Measurements from ENCODE around the gene ABCA2.

The ABCA2 gene

DNA sequence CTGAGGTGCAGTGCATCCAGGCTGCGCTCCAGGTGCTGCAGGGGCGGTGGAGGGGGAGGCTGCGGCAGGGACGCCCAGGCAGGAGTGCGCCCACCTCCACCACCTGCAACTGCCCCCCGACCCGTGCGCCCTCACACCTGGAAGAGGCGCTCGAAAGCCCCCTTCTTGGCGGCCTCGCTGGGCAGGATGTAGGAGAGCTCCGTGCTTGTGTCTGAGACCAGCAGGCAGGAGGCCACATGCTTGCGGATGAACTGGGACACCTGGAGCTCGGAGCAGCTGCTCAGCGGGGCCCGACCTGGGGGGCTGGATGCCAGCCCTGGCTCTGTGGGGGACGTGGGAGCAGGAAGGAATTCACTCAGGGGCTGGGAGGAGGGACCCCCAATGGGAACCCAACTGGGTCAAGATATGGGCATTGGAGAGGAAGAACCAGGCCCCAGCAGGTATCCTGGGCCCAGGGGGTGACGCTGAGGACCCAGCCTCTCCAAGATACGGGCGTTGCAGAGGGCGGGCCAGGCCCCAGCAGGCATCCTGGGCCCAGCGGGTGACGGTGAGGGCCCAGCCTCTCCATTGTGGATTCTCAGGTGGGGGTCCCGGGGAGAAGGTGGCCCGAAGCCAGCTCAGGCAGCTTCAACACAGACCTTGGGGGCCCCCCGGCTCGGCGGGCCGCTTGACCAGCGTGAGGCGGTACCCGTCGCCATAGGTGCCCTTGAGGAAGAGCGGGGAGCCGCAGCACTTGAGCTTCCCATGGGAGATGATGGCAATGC, 13.1 kb downstream of the ABCA2 start:
- Histone ChIP-seq H3K4me3 (ENCODE audit: low read depth in 1 of 2, low read length in 2 of 2) (no peak overlapping the region), H3K36me3 (ENCODE audit: control insufficient read depth in 1 of 2, insufficient read depth in 2 of 2, low read length in 2 of 2) (peaks cover 6 to 8% of the 10 kb centered on the region in 2 donors), H3K27ac (ENCODE audit: low read depth, low read length) (no peak overlapping the region), H3K9ac (ENCODE audit: low read depth in 1 of 2, low read length in 2 of 2) (no peak overlapping the region), H3K27me3 (ENCODE audit: control insufficient read depth in 1 of 2, insufficient read depth in 2 of 2, low read length in 2 of 2) (no peaks in the 10 kb centered on the region), H3K9me3 (ENCODE audit: control insufficient read depth in 1 of 2, low read length in 2 of 2) (no peaks in the 10 kb centered on the region), H3K4me1 (ENCODE audit: control insufficient read depth in 1 of 2, insufficient read depth in 2 of 2, low read length in 2 of 2) (no peaks in the 10 kb centered on the region)

DNA sequence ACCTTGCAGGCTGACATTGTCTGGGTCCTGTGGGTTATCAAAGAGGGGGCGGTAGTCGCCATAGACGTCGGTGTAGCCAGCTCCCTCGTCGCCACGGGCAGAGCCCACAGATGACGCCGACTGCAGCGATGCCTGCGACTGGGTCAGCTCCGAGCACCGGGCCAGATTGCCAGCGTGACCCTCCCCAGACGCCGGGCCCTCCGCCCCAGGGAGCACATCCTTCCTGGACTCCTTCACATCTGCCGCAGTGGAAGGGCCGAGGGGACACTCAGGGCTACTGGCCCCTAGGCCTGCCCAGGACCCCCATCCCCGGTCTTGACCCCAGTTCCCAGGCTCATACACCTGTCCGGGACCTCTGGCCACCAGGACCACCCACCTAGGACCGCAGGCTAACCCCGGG, 13.9 kb downstream of the ABCA2 start:
- Histone ChIP-seq H3K36me3 (ENCODE audit: control insufficient read depth in 1 of 2, insufficient read depth in 2 of 2, low read length in 2 of 2) (peaks cover 6 to 8% of the 10 kb centered on the region in 2 donors), H3K9ac (ENCODE audit: low read depth in 1 of 2, low read length in 2 of 2) (no peak overlapping the region), H3K4me3 (ENCODE audit: low read depth in 1 of 2, low read length in 2 of 2) (no peak overlapping the region), H3K27me3 (ENCODE audit: control insufficient read depth in 1 of 2, insufficient read depth in 2 of 2, low read length in 2 of 2) (no peaks in the 10 kb centered on the region), H3K9me3 (ENCODE audit: control insufficient read depth in 1 of 2, low read length in 2 of 2) (no peaks in the 10 kb centered on the region), H3K27ac (ENCODE audit: low read depth, low read length) (no peak overlapping the region), H3K4me1 (ENCODE audit: control insufficient read depth in 1 of 2, insufficient read depth in 2 of 2, low read length in 2 of 2) (no peaks in the 10 kb centered on the region)

DNA sequence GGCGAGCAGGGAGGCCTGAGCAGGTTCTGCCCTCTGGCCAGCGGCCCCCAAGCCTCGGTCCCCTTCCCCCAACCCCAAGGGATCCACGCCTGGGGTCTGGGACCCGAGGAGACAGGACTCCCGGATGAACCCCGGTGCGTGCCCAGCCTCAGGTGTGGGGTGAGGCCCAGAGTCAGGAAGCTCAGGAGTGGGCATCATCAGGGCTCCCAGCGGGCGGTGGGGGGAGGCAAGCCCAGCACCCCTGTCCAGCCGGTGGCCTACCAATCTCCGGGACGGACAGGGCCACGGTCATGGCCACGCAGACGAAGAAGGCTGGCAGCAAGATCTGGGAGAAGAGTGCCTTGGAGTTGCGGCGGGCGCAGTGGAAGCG, 14.5 kb downstream of the ABCA2 start:
- H3K36me3 ChIP-seq (ENCODE audit: control insufficient read depth in 1 of 2, insufficient read depth in 2 of 2, low read length in 2 of 2), result peaks cover 6 to 8% of the 10 kb centered on the region in 2 donors
- no peak overlapping the region for H3K4me3 ChIP-seq (ENCODE audit: low read depth in 1 of 2, low read length in 2 of 2)
- H3K9me3 ChIP-seq (ENCODE audit: control insufficient read depth in 1 of 2, low read length in 2 of 2), result no peaks in the 10 kb centered on the region
- H3K27ac ChIP-seq (ENCODE audit: low read depth, low read length), result no peak overlapping the region
- H3K27me3 ChIP-seq (ENCODE audit: control insufficient read depth in 1 of 2, insufficient read depth in 2 of 2, low read length in 2 of 2), result no peaks in the 10 kb centered on the region
- no peaks in the 10 kb centered on the region for H3K4me1 ChIP-seq (ENCODE audit: control insufficient read depth in 1 of 2, insufficient read depth in 2 of 2, low read length in 2 of 2)
- H3K9ac ChIP-seq (ENCODE audit: low read depth in 1 of 2, low read length in 2 of 2), result no peak overlapping the region

DNA sequence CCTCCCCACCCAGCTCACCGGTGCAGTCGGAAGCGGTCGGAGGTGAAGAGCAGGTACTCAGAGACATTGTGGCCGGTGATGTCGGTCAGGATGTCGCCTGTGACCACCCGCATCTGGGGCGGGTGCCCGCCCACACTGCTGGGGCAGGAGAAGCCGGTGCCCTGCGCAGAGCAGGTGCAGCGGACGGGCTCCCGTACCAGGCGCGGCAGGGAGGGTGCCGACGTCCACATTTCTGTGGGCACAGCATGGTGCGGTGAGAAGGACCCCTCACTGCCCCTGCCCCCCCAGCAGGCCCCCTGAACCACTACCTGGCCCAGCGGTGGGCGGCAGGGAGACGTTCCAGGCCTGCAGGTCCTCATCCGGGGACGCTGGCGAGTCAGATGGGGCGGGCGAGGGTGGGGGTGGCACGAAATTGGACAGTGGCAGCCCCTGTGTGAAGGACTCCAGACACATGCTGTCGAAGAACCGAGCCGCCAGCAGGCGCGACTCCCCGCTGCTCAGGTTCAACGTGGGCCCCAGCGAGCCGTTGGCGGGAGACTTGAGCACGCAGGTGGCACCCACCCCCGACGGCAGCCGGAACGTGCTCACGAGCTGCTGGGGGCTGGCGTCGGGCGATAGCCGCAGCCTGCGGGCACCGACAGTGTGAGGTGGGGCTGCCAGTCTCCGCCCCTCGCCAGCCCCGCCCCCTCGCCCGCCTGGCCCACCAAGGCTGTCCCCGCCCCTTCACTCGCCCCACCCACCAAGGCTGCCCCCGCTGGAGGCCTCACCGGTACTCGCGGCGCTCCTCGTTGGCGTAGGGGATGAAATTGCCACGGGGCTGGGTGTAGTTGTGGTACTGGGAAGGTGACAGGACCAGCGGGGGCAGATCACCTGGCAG, 15.1 kb downstream of the ABCA2 start:
- Histone ChIP-seq H3K4me3 (ENCODE audit: low read depth in 1 of 2, low read length in 2 of 2) (no peak overlapping the region), H3K9me3 (ENCODE audit: control insufficient read depth in 1 of 2, low read length in 2 of 2) (no peaks in the 10 kb centered on the region), H3K27ac (ENCODE audit: low read depth, low read length) (no peak overlapping the region), H3K27me3 (ENCODE audit: control insufficient read depth in 1 of 2, insufficient read depth in 2 of 2, low read length in 2 of 2) (no peaks in the 10 kb centered on the region), H3K4me1 (ENCODE audit: control insufficient read depth in 1 of 2, insufficient read depth in 2 of 2, low read length in 2 of 2) (no peaks in the 10 kb centered on the region), H3K9ac (ENCODE audit: low read depth in 1 of 2, low read length in 2 of 2) (no peak overlapping the region), H3K36me3 (ENCODE audit: control insufficient read depth in 1 of 2, insufficient read depth in 2 of 2, low read length in 2 of 2) (peaks cover 6 to 8% of the 10 kb centered on the region in 2 donors)

DNA sequence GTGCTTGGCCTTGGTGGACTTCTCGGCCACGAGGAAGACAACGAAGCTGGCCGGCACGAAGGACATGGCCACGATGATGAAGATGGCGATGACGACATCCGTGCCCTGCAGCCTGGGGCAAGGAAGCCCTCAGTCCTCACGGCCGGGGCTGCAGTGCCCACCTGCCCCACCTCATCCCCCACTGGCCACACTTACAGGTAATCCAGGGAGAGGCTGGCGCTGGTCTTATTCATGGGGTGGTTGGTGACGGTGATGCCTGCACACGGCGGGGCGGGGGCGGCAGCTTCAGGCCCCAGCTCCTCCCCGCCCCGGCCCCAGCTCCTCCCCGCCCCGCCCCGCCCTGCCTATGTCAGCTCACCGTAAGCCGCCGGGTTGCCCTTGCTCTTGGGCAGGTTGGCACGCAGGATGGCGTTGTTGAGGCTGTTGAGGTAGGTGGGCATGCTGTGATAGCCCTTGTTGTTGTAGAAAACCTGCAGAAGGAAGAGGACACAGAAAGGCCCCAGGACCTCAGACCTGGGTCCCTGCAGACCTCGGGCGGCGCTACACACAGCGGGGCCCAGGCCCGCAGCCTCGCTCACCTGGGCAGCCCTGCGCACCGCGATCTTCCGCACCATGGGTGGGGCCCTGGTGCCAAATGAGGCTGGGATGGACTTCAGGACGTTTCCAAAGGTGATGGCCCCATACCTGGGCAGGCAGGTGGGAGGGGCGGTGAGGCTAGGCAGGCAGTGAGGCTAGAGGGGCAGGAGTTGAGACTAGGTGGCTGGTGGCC, 15.9 kb downstream of the ABCA2 start:
- H3K9me3 ChIP-seq (ENCODE audit: control insufficient read depth in 1 of 2, low read length in 2 of 2), result no peaks in the 10 kb centered on the region
- no peak overlapping the region for H3K4me3 ChIP-seq (ENCODE audit: low read depth in 1 of 2, low read length in 2 of 2)
- H3K27me3 ChIP-seq (ENCODE audit: control insufficient read depth in 1 of 2, insufficient read depth in 2 of 2, low read length in 2 of 2), result no peaks in the 10 kb centered on the region
- H3K27ac ChIP-seq (ENCODE audit: low read depth, low read length), result no peak overlapping the region
- H3K4me1 ChIP-seq (ENCODE audit: control insufficient read depth in 1 of 2, insufficient read depth in 2 of 2, low read length in 2 of 2), result no peaks in the 10 kb centered on the region
- H3K9ac ChIP-seq (ENCODE audit: low read depth in 1 of 2, low read length in 2 of 2), result no peak overlapping the region
- H3K36me3 ChIP-seq (ENCODE audit: control insufficient read depth in 1 of 2, insufficient read depth in 2 of 2, low read length in 2 of 2), result peaks cover 5 to 6% of the 10 kb centered on the region in 2 donors

DNA sequence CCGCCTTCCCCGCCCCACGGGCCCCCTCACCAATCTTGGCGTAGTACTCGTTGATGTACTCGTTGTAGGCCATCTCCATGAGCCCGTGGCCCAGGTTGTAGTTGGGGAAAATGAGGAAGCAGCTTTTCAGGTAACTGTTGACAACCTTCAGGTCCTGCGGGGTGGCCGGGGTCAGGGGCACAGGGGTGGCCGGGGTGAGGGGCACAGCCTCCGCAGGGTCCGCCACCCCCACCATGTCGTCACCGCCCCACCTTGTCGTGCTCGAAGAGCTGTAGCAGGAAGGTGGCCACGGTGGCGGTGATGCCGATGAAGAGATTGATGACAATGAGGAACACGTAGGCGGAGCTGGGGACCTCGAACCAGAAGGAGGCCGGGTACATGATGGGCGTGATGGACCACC, 16.9 kb downstream of the ABCA2 start:
- Histone ChIP-seq H3K27me3 (ENCODE audit: control insufficient read depth in 1 of 2, insufficient read depth in 2 of 2, low read length in 2 of 2) (no peaks in the 10 kb centered on the region), H3K4me3 (ENCODE audit: low read depth in 1 of 2, low read length in 2 of 2) (no peak overlapping the region), H3K36me3 (ENCODE audit: control insufficient read depth in 1 of 2, insufficient read depth in 2 of 2, low read length in 2 of 2) (peaks cover 0 to 6% of the 10 kb centered on the region in 2 donors), H3K27ac (ENCODE audit: low read depth, low read length) (no peak overlapping the region), H3K9me3 (ENCODE audit: control insufficient read depth in 1 of 2, low read length in 2 of 2) (no peaks in the 10 kb centered on the region), H3K9ac (ENCODE audit: low read depth in 1 of 2, low read length in 2 of 2) (no peak overlapping the region), H3K4me1 (ENCODE audit: control insufficient read depth in 1 of 2, insufficient read depth in 2 of 2, low read length in 2 of 2) (no peaks in the 10 kb centered on the region)

DNA sequence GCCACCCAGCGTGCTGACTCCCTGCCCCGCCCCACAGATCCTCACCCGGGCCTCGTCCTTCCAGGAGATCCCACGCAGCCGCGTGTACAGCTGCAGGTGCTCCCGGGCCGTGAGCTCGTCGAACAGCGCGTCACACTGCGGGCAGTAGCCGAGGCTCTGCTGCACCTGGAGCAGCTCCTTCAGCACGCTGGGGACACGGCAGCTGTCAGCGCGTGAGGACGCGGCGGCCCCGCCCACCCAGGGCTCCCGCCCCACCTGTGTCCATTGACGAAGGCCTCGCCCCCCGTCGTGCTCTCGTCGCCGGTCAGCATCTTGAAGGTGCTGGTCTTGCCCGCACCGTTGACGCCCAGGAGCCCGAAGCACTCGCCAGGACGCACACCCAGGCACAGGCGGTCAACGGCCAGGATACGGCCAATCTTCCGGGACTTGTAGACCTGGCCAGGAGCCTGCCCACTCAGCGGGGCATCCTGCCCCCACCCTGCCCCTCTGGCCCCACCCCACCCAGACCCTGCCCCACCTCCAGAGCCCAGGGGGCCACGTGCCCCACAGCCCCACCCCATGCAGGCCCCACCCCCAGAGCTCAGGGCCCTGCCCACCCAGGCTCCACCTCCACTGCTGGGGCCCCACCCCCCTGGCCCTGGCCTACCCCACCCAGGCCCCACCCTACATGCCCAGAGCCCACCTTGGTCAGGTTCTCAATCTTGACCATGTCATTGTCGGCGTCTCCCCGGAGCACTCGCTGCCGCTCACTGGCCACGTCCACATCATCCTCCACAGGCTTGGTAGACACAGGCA, 17.9 kb downstream of the ABCA2 start:
- peaks cover 0 to 6% of the 10 kb centered on the region in 2 donors for H3K36me3 ChIP-seq (ENCODE audit: control insufficient read depth in 1 of 2, insufficient read depth in 2 of 2, low read length in 2 of 2)
- H3K27ac ChIP-seq (ENCODE audit: low read depth, low read length), result no peak overlapping the region
- H3K4me1 ChIP-seq (ENCODE audit: control insufficient read depth in 1 of 2, insufficient read depth in 2 of 2, low read length in 2 of 2), result no peaks in the 10 kb centered on the region
- no peak overlapping the region for H3K9ac ChIP-seq (ENCODE audit: low read depth in 1 of 2, low read length in 2 of 2)
- no peak overlapping the region for H3K4me3 ChIP-seq (ENCODE audit: low read depth in 1 of 2, low read length in 2 of 2)
- no peaks in the 10 kb centered on the region for H3K27me3 ChIP-seq (ENCODE audit: control insufficient read depth in 1 of 2, insufficient read depth in 2 of 2, low read length in 2 of 2)
- H3K9me3 ChIP-seq (ENCODE audit: control insufficient read depth in 1 of 2, low read length in 2 of 2), result no peaks in the 10 kb centered on the region

DNA sequence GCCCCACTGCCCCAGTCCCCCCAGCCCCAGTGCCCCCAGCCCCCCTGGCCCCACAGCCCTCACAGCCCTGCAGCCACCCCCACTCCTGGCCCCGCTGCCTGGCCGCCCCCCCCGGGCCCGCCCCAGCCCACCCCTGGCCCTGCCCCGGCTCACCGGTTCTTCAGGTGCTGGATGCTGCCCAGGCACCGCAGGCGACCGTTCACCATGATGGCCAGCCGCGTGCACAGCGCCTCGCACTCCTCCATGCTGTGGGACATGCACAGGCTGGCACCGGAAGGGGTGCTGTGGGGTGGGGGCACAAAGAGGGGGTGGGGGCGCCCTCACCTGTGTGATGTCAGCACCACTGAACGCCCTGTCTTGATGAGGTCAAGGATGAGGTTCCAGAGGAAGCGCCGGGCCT, 18.8 kb downstream of the ABCA2 start:
- H3K9me3 ChIP-seq (ENCODE audit: control insufficient read depth in 1 of 2, low read length in 2 of 2), result no peaks in the 10 kb centered on the region
- peaks cover 0 to 4% of the 10 kb centered on the region in 2 donors for H3K36me3 ChIP-seq (ENCODE audit: control insufficient read depth in 1 of 2, insufficient read depth in 2 of 2, low read length in 2 of 2)
- no peaks in the 10 kb centered on the region for H3K4me1 ChIP-seq (ENCODE audit: control insufficient read depth in 1 of 2, insufficient read depth in 2 of 2, low read length in 2 of 2)
- H3K9ac ChIP-seq (ENCODE audit: low read depth in 1 of 2, low read length in 2 of 2), result no peak overlapping the region
- no peak overlapping the region for H3K27ac ChIP-seq (ENCODE audit: low read depth, low read length)
- no peak overlapping the region for H3K4me3 ChIP-seq (ENCODE audit: low read depth in 1 of 2, low read length in 2 of 2)
- no peaks in the 10 kb centered on the region for H3K27me3 ChIP-seq (ENCODE audit: control insufficient read depth in 1 of 2, insufficient read depth in 2 of 2, low read length in 2 of 2)

DNA sequence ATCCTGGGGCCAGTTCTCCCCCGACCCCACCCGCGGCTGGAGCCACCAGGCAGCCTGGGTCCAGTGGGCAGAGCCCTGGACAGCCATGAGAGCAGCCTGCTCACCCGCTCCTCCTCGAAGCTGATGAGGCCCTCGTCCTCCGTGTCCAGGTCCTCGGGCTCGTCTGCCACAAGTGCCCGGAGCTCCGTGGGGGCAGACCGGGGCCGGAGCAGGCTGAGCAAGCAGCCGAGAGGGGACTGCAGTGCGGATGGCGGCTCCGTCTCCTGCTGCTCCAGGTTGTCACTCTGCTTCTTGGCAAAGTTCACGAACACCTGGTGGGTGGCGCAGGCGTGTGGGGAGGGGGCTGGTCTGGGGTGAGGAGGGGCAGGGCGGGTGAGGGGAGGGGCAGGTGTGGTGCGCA, 19.7 kb downstream of the ABCA2 start:
- Histone ChIP-seq H3K27ac (ENCODE audit: low read depth, low read length) (no peak overlapping the region), H3K9me3 (ENCODE audit: control insufficient read depth in 1 of 2, low read length in 2 of 2) (no peaks in the 10 kb centered on the region), H3K36me3 (ENCODE audit: control insufficient read depth in 1 of 2, insufficient read depth in 2 of 2, low read length in 2 of 2) (peaks cover 0 to 4% of the 10 kb centered on the region in 2 donors), H3K27me3 (ENCODE audit: control insufficient read depth in 1 of 2, insufficient read depth in 2 of 2, low read length in 2 of 2) (no peaks in the 10 kb centered on the region), H3K4me3 (ENCODE audit: low read depth in 1 of 2, low read length in 2 of 2) (no peak overlapping the region), H3K4me1 (ENCODE audit: control insufficient read depth in 1 of 2, insufficient read depth in 2 of 2, low read length in 2 of 2) (no peaks in the 10 kb centered on the region), H3K9ac (ENCODE audit: low read depth in 1 of 2, low read length in 2 of 2) (no peak overlapping the region)
